SH-SY5Y (cell line): Measurements from ENCODE around the gene DLGAP4.

ENCODE experiments used
- GATA2 ChIP-seq: IDR thresholded peaks from 2 replicates; pipeline ENCODE4 v1.6.1; 2011; ENCODE audit warnings: mild to moderate bottlenecking, low read depth, low read length
- GATA3 ChIP-seq: IDR thresholded peaks from 2 replicates; pipeline ENCODE4 v1.6.1; 2011; ENCODE audit warnings: low read depth, mild to moderate bottlenecking, low read length, moderate library complexity

- TF ChIP-seq GATA3: no peak
- no peak for TF ChIP-seq GATA2
Observed at GRCh38 chr20:36540551-36541211, 234.5 kb downstream of the DLGAP4 start.
